Activated naive CD4-positive, alpha-beta T cell treated with anti-CD3 and anti-CD28 coated beads, Interleukin-2, amount 10 ng/mL, durations not matched to agents 7 days and 5 days (primary cell): ENCODE results near the gene PMPCA.

Experiments used
- CTCF ChIA-PET: fragments of 350-600 bp; sonication (Branson Sonifier 250); formaldehyde crosslinking; loops from one replicate; lab custom pipeline; 2021; ENCODE audit warnings: antibody characterized with exemption; lab: Charles Lee
- DNase-seq: peaks from one replicate; pipeline ENCODE4 v3.0.0-alpha.2; 2020
- H3K27ac Mint-ChIP-seq: one replicate; pipeline ENCODE4 v1.8.0; 2021; ENCODE audit warnings: mild to moderate bottlenecking, moderate library complexity, mixed read lengths
- H3K27me3 Mint-ChIP-seq: one replicate; pipeline ENCODE4 v1.8.0; 2021; ENCODE audit warnings: mild to moderate bottlenecking, mixed read lengths
- H3K36me3 Mint-ChIP-seq: one replicate; pipeline ENCODE4 v1.8.0; 2021; ENCODE audit warnings: mixed read lengths
- H3K4me1 Mint-ChIP-seq: one replicate; pipeline ENCODE4 v1.8.0; 2021; ENCODE audit warnings: mixed read lengths
- H3K4me3 Mint-ChIP-seq: one replicate; pipeline ENCODE4 v1.8.0; 2021; ENCODE audit warnings: mild to moderate bottlenecking, moderate library complexity, mixed read lengths
- H3K9me3 Mint-ChIP-seq: one replicate; pipeline ENCODE4 v1.8.0; 2021; ENCODE audit warnings: mixed read lengths

PMPCA gene

GRCh38 chr9:136395020-136395340, 15.5 kb upstream of the PMPCA start:
- Mint-ChIP-seq H3K27ac (no peak overlapping the region), H3K4me3 (no peak overlapping the region), H3K36me3 (peaks cover 26% of the 10 kb centered on the region), H3K27me3 (no peaks in the 10 kb centered on the region), H3K9me3 (no peaks in the 10 kb centered on the region), H3K4me1 (peaks cover 17% of the 10 kb centered on the region)
- DNase-seq, result no peak
- CTCF ChIA-PET, result no interaction called here

GRCh38 chr9:136395345-136396218, 14.9 kb upstream of the PMPCA start:
- Mint-ChIP-seq H3K9me3 (no peaks in the 10 kb centered on the region), H3K36me3 (peaks cover 25% of the 10 kb centered on the region), H3K4me1 (peaks cover 21% of the 10 kb centered on the region), H3K27me3 (no peaks in the 10 kb centered on the region), H3K27ac (no peak overlapping the region), H3K4me3 (no peak overlapping the region)
- DNase-seq, result no peak
- CTCF ChIA-PET, result no interaction called here

DNA sequence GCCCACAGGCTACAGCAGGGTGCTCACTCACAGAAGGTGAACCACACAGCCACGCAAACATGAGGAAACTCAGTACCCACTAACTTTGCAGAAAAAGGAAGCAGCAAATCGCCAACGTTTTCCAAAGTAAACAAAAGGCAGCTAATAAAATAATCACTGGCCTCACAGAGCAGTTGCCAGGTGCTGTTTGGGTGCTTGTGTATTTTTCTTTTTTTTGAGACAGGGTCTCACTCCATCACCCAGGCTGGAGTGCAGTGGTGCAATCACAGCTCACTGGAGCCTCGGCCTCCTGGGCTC, 14.3 kb upstream of the PMPCA start:
- no peak overlapping the region for H3K4me3 Mint-ChIP-seq
- H3K27me3 Mint-ChIP-seq, result no peaks in the 10 kb centered on the region
- CTCF ChIA-PET, result no interaction called here
- H3K36me3 Mint-ChIP-seq, result peaks cover 24% of the 10 kb centered on the region
- H3K4me1 Mint-ChIP-seq, result peaks cover 26% of the 10 kb centered on the region
- H3K27ac Mint-ChIP-seq, result no peak overlapping the region
- no peak for DNase-seq
- H3K9me3 Mint-ChIP-seq, result no peaks in the 10 kb centered on the region

DNA sequence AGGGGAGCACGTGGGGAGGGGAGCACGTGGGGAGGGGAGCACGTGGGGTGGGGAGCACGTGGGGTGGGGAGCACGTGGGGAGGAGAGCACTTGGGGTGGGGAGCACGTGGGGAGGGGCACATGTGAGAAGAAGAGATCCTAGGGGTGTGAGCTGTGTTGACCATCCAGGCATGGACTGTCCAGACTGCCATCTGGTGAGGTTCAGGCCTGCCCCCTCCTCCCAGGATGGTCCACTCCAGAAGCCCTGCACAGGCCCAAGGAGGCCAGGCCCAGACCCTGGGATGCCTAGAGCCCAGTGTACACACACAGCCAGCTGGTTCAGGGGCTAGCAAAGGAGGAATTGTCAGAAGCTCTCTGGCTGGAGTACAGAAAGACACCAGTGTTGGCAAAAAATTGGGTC, 12.8 kb upstream of the PMPCA start:
- peaks cover 31% of the 10 kb centered on the region for H3K36me3 Mint-ChIP-seq
- H3K4me1 Mint-ChIP-seq, result peaks cover 40% of the 10 kb centered on the region
- H3K27ac Mint-ChIP-seq, result no peak overlapping the region
- H3K9me3 Mint-ChIP-seq, result no peaks in the 10 kb centered on the region
- DNase-seq, result no peak
- no peak overlapping the region for H3K4me3 Mint-ChIP-seq
- CTCF ChIA-PET, result no interaction called here
- no peaks in the 10 kb centered on the region for H3K27me3 Mint-ChIP-seq

DNA sequence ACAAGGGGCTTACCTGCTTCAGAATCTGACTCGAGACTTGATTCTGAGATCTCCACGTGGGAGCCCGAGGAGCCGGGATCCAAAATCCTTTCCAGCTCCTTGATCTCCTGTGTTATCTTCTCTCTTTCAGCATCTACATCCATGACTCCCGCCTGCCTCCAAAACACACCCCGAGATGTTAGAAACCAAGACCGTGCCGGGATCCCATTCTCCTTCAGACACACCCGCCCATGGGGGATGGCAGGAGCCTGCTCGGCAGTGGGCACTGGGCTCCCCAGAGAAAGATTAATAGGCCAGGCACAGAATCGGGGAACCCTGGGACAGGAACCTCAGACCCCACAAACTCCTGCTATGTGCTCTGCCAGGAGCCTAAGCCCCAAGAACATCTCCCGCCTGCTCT, 12.2 kb upstream of the PMPCA start:
- Mint-ChIP-seq H3K36me3 (peaks cover 32% of the 10 kb centered on the region), H3K4me1 (peaks cover 44% of the 10 kb centered on the region), H3K4me3 (peak overlapping the region; percentile 84), H3K27ac (no peak overlapping the region), H3K9me3 (no peaks in the 10 kb centered on the region), H3K27me3 (no peaks in the 10 kb centered on the region)
- no peak for DNase-seq
- CTCF ChIA-PET, result no interaction called here

GRCh38 chr9:136399176-136400037, 11.1 kb upstream of the PMPCA start:
- peaks cover 39% of the 10 kb centered on the region for H3K36me3 Mint-ChIP-seq
- CTCF ChIA-PET, result interaction anchor here (1.3 to 2.1 kb wide), 2 partner anchors 10 kb away, joined by 4 to 5 read pairs; no protein-coding TSS in a partner anchor
- H3K4me1 Mint-ChIP-seq, result peaks cover 55% of the 10 kb centered on the region
- H3K27ac Mint-ChIP-seq, result peak overlapping the region; percentile 81
- peak overlapping the region; percentile 84 for H3K4me3 Mint-ChIP-seq
- no peaks in the 10 kb centered on the region for H3K27me3 Mint-ChIP-seq
- H3K9me3 Mint-ChIP-seq, result no peaks in the 10 kb centered on the region
- DNase-seq, result peak; percentile 57

DNA sequence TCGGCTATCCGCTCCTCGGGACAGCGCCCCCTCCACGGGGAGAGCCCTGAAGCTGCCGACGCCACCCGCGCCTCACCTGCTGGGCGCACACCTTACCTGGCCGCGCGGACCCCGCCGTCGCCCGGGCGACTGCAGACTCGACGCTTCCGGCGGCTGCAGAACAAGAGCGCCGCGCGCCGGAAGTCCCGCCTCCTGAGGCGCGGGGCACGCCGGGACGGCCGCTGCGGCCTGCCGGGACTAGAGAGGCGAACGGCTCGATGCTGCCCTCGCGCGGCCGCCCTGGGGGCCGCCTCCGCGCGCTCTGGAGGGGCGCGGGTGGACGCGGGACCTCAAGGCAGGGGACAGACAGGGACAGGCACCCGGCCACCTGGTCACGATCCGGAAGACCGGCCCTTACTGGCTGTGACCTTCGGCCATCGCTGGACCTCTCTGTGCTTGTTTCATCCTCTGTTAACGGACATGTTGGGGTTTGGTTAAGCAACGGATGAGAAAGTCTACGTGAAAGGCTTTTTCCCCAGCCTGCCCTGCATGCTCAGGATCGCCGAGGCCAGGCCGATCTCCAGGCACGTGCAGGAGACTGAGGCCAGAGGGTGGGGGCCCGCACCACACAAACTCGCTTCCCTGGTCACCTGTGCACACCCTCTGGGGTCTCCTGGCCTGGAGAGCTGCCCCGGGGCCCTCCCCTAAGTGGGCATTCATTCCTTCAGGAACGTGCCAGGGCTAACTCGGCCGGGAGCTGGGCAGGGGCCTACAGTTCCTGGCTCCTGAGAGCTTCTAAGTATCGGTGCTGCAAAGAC, 10.2 kb upstream of the PMPCA start, which contains the start of gene SNAPC4:
Gene SNAPC4, minus strand, starts transcription at position 133 of the 797 bp plus-strand sequence. CDS start 1,742 bp downstream, outside the sequence.
- H3K4me1 Mint-ChIP-seq, result peaks cover 63% of the 10 kb centered on the region
- CTCF ChIA-PET, result interaction anchor here (0.8 to 2.1 kb wide), 6 partner anchors 10 to 87 kb away, joined by 3 to 6 read pairs (median 4); no protein-coding TSS in a partner anchor
- H3K4me3 Mint-ChIP-seq, result peak within 1 kb of the TSS; percentile 84
- no peaks in the 10 kb centered on the region for H3K9me3 Mint-ChIP-seq
- peak; percentile 89 for DNase-seq
- H3K27ac Mint-ChIP-seq, result peak within 1 kb of the TSS; percentile 81
- peaks cover 43% of the 10 kb centered on the region for H3K36me3 Mint-ChIP-seq
- H3K27me3 Mint-ChIP-seq, result no peaks in the 10 kb centered on the region

- no peak for DNase-seq
- Mint-ChIP-seq H3K36me3 (peaks cover 52% of the 10 kb centered on the region), H3K27me3 (no peaks in the 10 kb centered on the region), H3K27ac (peak overlapping the region; percentile 67), H3K4me3 (peak overlapping the region; percentile 40), H3K9me3 (no peaks in the 10 kb centered on the region), H3K4me1 (peaks cover 71% of the 10 kb centered on the region)
- CTCF ChIA-PET, result interaction anchor here (0.8 to 2.1 kb wide), 8 partner anchors 8 to 89 kb away, joined by 3 to 6 read pairs (median 4); no protein-coding TSS in a partner anchor
Observed at GRCh38 chr9:136401173-136401922, 9.1 kb upstream of the PMPCA start.

- CTCF ChIA-PET, result interaction anchor here (0.7 to 1.6 kb wide), 5 partner anchors 9 to 83 kb away, joined by 3 to 6 read pairs (median 3); no protein-coding TSS in a partner anchor
- no peak overlapping the region for H3K4me3 Mint-ChIP-seq
- H3K4me1 Mint-ChIP-seq, result peaks cover 75% of the 10 kb centered on the region
- DNase-seq, result no peak
- peaks cover 50% of the 10 kb centered on the region for H3K36me3 Mint-ChIP-seq
- peak overlapping the region; percentile 88 for H3K27ac Mint-ChIP-seq
- H3K9me3 Mint-ChIP-seq, result no peaks in the 10 kb centered on the region
- H3K27me3 Mint-ChIP-seq, result no peaks in the 10 kb centered on the region
Observed at GRCh38 chr9:136402067-136402466, 8.4 kb upstream of the PMPCA start.

- Mint-ChIP-seq H3K27ac (peak overlapping the region; percentile 88), H3K27me3 (no peaks in the 10 kb centered on the region), H3K36me3 (peaks cover 56% of the 10 kb centered on the region), H3K9me3 (no peaks in the 10 kb centered on the region), H3K4me3 (peak overlapping the region; percentile 40), H3K4me1 (peaks cover 78% of the 10 kb centered on the region)
- CTCF ChIA-PET, result interaction anchor here (0.9 to 1.2 kb wide), 3 partner anchors 32 to 135 kb away, joined by 3 read pairs; partner anchors contain the start of gene DNLZ
- peak; percentile 81 for DNase-seq
Observed at GRCh38 chr9:136403538-136403914, 6.9 kb upstream of the PMPCA start.

GRCh38 chr9:136403915-136404800, 6.3 kb upstream of the PMPCA start:
- peak overlapping the region; percentile 40 for H3K4me3 Mint-ChIP-seq
- peaks cover 58% of the 10 kb centered on the region for H3K36me3 Mint-ChIP-seq
- H3K27ac Mint-ChIP-seq, result peak overlapping the region; percentile 88
- CTCF ChIA-PET, result interaction anchor here (0.9 to 1.2 kb wide), 3 partner anchors 31 to 81 kb away, joined by 3 read pairs; partner anchors contain the start of gene DNLZ
- H3K27me3 Mint-ChIP-seq, result no peaks in the 10 kb centered on the region
- no peaks in the 10 kb centered on the region for H3K9me3 Mint-ChIP-seq
- peaks cover 78% of the 10 kb centered on the region for H3K4me1 Mint-ChIP-seq
- peak; percentile 60 for DNase-seq

DNA sequence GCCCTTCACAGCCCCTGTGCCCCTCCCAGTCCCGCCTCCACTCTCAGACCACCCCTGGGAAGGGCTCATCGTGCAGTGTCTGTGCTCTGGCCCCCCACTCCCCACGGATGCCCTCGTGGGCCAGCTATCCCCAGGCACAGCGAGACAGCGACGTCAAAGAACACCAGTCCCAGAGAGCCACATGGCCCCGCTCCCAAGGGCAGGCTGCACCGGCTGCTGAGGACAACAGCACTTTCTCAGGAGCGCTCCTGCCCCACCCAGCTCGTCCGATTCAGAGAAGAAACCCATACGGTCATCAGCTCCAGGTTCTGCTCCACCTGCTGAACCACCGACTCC, 5.7 kb upstream of the PMPCA start:
- no peaks in the 10 kb centered on the region for H3K9me3 Mint-ChIP-seq
- peak overlapping the region; percentile 88 for H3K27ac Mint-ChIP-seq
- DNase-seq, result no peak
- peak overlapping the region; percentile 40 for H3K4me3 Mint-ChIP-seq
- peaks cover 57% of the 10 kb centered on the region for H3K36me3 Mint-ChIP-seq
- peaks cover 81% of the 10 kb centered on the region for H3K4me1 Mint-ChIP-seq
- CTCF ChIA-PET, result interaction anchor here (0.6 to 1.1 kb wide), 2 partner anchors 80 to 95 kb away, joined by 3 read pairs; no protein-coding TSS in a partner anchor
- no peaks in the 10 kb centered on the region for H3K27me3 Mint-ChIP-seq
